ENCODE results near the gene LRATD1. TPM values are rescaled to one million over a fixed set of nuclear protein-coding genes. Genes with fewer than 3 reads are reported as not detected.

LRATD1 gene
- total and polyA plus RNA-seq, 2 donors (not counting 1 experiment from before 2014, with no cell fraction given) = 0.99 to 1.8 TPM

- no peak overlapping the region for H3K4me3 ChIP-seq (replicated peaks in 1 of 4; ENCODE audit: control extremely low read depth in 1 of 4, insufficient read depth in 1 of 4, low read depth in 3 of 4, low read length in 4 of 4)
- H3K4me2 ChIP-seq (ENCODE audit: extremely low read depth, insufficient read depth, low read length) = no peak overlapping the region
- no peaks in the 10 kb centered on the region for H3K9me3 ChIP-seq (ENCODE audit: control insufficient read depth, insufficient read depth, low read depth, low read length)
- no peak overlapping the region for H3K9ac ChIP-seq (ENCODE audit: insufficient read depth, low read length)
- H3K4me1 ChIP-seq (ENCODE audit: control insufficient read depth, extremely low read depth, insufficient read depth, low read length) = no peaks in the 10 kb centered on the region
- DNase-seq (ENCODE audit: low read depth in 2 of 2) = no peak
- H3K27me3 ChIP-seq (ENCODE audit: control insufficient read depth, insufficient read depth, low read length) = peaks cover 2% of the 10 kb centered on the region
- H2AFZ ChIP-seq (ENCODE audit: low read length) = no peak overlapping the region
- no peak for TF ChIP-seq EZH2 (IDR thresholded peaks at IDR 0.05; ENCODE audit: low read length, missing control alignments)
- TF ChIP-seq, protein P1, sequence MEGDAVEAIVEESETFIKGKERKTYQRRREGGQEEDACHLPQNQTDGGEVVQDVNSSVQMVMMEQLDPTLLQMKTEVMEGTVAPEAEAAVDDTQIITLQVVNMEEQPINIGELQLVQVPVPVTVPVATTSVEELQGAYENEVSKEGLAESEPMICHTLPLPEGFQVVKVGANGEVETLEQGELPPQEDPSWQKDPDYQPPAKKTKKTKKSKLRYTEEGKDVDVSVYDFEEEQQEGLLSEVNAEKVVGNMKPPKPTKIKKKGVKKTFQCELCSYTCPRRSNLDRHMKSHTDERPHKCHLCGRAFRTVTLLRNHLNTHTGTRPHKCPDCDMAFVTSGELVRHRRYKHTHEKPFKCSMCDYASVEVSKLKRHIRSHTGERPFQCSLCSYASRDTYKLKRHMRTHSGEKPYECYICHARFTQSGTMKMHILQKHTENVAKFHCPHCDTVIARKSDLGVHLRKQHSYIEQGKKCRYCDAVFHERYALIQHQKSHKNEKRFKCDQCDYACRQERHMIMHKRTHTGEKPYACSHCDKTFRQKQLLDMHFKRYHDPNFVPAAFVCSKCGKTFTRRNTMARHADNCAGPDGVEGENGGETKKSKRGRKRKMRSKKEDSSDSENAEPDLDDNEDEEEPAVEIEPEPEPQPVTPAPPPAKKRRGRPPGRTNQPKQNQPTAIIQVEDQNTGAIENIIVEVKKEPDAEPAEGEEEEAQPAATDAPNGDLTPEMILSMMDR (conservative IDR thresholded peaks at IDR 0.05 in 1 of 2, IDR thresholded peaks at IDR 0.05 in 1 of 2; ENCODE audit: low read depth in 1 of 2, low read length in 2 of 2) = no peak
- no peaks in the 10 kb centered on the region for H3K36me3 ChIP-seq (ENCODE audit: control insufficient read depth, insufficient read depth, low read length)
- H3K79me2 ChIP-seq (ENCODE audit: control insufficient read depth, insufficient read depth, low read length) = no peaks in the 10 kb centered on the region
- no peak overlapping the region for H3K27ac ChIP-seq (ENCODE audit: insufficient read depth, low read length)
- H4K20me1 ChIP-seq (ENCODE audit: control insufficient read depth, extremely low read depth, insufficient read depth, low read length) = no peaks in the 10 kb centered on the region
Measured at GRCh38 chr2:14626873-14627272, 5.6 kb upstream of the LRATD1 start.

DNA sequence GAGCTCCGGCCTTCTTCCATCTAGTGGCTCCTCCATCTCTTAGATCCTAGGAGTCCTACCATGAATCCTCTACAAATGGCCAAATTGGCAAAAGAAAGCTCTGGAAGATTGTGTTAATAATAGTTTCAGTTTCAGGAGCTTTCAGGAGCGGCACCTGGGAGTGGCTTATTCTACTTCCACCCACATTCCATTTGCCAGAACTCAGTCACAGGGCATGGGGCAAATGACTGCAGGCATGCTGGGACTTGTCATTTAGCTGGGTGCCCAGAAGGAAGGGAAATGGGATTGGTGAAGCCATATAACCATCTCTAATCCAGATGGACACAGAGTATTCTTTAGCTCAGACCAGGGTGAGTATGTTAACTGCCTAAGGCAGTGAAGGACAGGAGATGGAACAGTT is 3.6 kb upstream of the LRATD1 start:
- Histone ChIP-seq H3K9ac (ENCODE audit: insufficient read depth, low read length) (no peak overlapping the region), H4K20me1 (ENCODE audit: control insufficient read depth, extremely low read depth, insufficient read depth, low read length) (no peaks in the 10 kb centered on the region), H3K79me2 (ENCODE audit: control insufficient read depth, insufficient read depth, low read length) (no peaks in the 10 kb centered on the region), H3K36me3 (ENCODE audit: control insufficient read depth, insufficient read depth, low read length) (no peaks in the 10 kb centered on the region), H3K4me2 (ENCODE audit: extremely low read depth, insufficient read depth, low read length) (no peak overlapping the region), H3K4me3 (replicated peaks in 1 of 4; ENCODE audit: control extremely low read depth in 1 of 4, insufficient read depth in 1 of 4, low read depth in 3 of 4, low read length in 4 of 4) (no peak overlapping the region), H3K9me3 (ENCODE audit: control insufficient read depth, insufficient read depth, low read depth, low read length) (no peaks in the 10 kb centered on the region), H3K27me3 (ENCODE audit: control insufficient read depth, insufficient read depth, low read length) (peaks cover 17% of the 10 kb centered on the region), H3K27ac (ENCODE audit: insufficient read depth, low read length) (no peak overlapping the region), H2AFZ (ENCODE audit: low read length) (no peak overlapping the region), H3K4me1 (ENCODE audit: control insufficient read depth, extremely low read depth, insufficient read depth, low read length) (peaks cover 2% of the 10 kb centered on the region)
- DNase-seq (ENCODE audit: low read depth in 2 of 2) = no peak
- no peak for TF ChIP-seq EZH2 (IDR thresholded peaks at IDR 0.05; ENCODE audit: low read length, missing control alignments)
- TF ChIP-seq, protein P1 (conservative IDR thresholded peaks at IDR 0.05 in 1 of 2, IDR thresholded peaks at IDR 0.05 in 1 of 2; ENCODE audit: low read depth in 1 of 2, low read length in 2 of 2) = no peak

DNA sequence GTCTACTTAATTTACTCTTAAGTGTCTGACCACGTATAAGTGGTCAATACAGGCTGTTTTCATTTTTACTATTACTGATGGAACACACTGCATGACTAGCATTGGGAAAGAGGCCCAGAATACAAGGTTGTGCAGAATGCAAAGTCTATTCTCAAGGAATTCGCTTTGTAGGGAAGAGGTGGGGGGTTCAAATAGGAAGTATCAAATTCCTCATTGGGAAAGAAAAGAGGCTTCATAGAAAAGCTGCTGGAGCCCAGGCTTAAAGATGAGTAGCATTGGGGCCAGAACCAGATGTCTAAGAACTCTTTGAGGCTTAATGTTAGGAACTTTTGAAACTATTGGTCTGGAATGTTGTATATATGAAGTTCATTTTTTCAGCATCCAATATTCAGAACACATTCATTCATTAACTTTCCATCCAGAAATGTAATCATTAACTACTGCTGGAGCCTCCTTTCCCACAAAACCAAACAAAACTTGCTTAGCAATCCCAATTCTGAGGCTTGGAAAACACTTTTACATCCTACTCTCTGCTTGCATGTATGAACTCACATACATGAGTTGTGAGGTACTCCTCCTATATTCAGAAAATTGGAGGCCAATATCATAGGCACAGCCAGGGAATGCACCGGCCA is 994 bp upstream of the LRATD1 start:
- Histone ChIP-seq H3K36me3 (ENCODE audit: control insufficient read depth, insufficient read depth, low read length) (no peaks in the 10 kb centered on the region), H3K4me1 (ENCODE audit: control insufficient read depth, extremely low read depth, insufficient read depth, low read length) (peaks cover 7% of the 10 kb centered on the region), H3K79me2 (ENCODE audit: control insufficient read depth, insufficient read depth, low read length) (no peaks in the 10 kb centered on the region), H3K9me3 (ENCODE audit: control insufficient read depth, insufficient read depth, low read depth, low read length) (no peaks in the 10 kb centered on the region), H3K4me3 (replicated peaks in 1 of 4; ENCODE audit: control extremely low read depth in 1 of 4, insufficient read depth in 1 of 4, low read depth in 3 of 4, low read length in 4 of 4) (peak overlapping the region in 2 of 4 experiments; percentile 37 to 57), H3K9ac (ENCODE audit: insufficient read depth, low read length) (no peak overlapping the region), H3K27me3 (ENCODE audit: control insufficient read depth, insufficient read depth, low read length) (peaks cover 20% of the 10 kb centered on the region), H3K27ac (ENCODE audit: insufficient read depth, low read length) (no peak overlapping the region), H3K4me2 (ENCODE audit: extremely low read depth, insufficient read depth, low read length) (no peak overlapping the region), H4K20me1 (ENCODE audit: control insufficient read depth, extremely low read depth, insufficient read depth, low read length) (no peaks in the 10 kb centered on the region), H2AFZ (ENCODE audit: low read length) (no peak overlapping the region)
- TF ChIP-seq EZH2 (IDR thresholded peaks at IDR 0.05; ENCODE audit: low read length, missing control alignments) = no peak
- no peak for DNase-seq (ENCODE audit: low read depth in 2 of 2)

Data from fibroblast of lung (primary cell).